ENCODE measurements around the gene HOXD10.

Gene HOXD10

DNA sequence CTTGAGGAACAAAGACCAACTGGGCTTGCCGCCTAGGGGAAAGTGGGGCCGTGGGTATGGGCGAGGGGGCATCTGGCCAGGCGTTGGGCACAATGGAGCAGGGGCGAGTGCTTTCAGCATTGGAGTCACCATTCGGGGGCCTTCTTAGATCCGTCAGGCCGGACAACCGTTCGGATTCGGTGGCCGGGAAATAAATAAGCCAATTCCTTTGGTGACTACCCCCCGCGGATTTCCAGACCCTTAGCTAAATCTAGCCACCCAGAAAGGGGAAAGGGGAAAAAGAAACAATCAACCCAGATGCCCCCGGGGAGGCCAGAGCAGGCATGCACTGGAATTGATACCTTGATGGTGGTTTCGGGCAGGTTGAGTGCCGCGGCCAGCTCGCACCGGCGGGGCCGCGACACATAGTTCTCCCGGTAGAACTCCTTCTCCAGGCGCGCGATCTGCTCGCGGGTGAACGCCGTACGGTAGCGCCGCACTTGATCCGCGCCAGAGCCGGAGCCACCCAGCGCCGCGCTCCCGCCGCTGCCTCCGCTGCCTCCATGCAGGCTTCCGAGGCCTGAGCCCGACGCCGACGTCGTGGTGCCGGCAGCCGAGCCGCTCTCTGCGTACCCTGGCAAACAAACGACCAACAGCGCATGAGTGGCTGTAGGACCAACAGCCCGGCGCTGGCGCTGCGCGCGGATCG is 34.6 kb upstream of the HOXD10 start:
- in situ Hi-C loops (cut with HindIII; ENCODE audit: low pct_ligation_motif_present, low pct_unique_long_range_greater_than_20kb, low sequenced_read_pairs): no loop called here
- no peak for DNase-seq

- in situ Hi-C loops (cut with HindIII; ENCODE audit: low pct_ligation_motif_present, low pct_unique_long_range_greater_than_20kb, low sequenced_read_pairs): no loop called here
- DNase-seq: no peak
Measured at GRCh38 chr2:176082525-176082823, 34.1 kb upstream of the HOXD10 start.

- no peak for DNase-seq
- in situ Hi-C loops (cut with HindIII; ENCODE audit: low pct_ligation_motif_present, low pct_unique_long_range_greater_than_20kb, low sequenced_read_pairs): no loop called here
Measured at GRCh38 chr2:176082824-176083751, 33.5 kb upstream of the HOXD10 start.

GRCh38 chr2:176083796-176084261 is 32.7 kb upstream of the HOXD10 start, which contains the start of gene EVX2:
Gene EVX2, minus strand, starts transcription at chr2:176083962. Its CDS starts 186 bp downstream, at chr2:176083776.
- DNase-seq: no peak
- in situ Hi-C loops (cut with HindIII; ENCODE audit: low pct_ligation_motif_present, low pct_unique_long_range_greater_than_20kb, low sequenced_read_pairs): no loop called here

DNA sequence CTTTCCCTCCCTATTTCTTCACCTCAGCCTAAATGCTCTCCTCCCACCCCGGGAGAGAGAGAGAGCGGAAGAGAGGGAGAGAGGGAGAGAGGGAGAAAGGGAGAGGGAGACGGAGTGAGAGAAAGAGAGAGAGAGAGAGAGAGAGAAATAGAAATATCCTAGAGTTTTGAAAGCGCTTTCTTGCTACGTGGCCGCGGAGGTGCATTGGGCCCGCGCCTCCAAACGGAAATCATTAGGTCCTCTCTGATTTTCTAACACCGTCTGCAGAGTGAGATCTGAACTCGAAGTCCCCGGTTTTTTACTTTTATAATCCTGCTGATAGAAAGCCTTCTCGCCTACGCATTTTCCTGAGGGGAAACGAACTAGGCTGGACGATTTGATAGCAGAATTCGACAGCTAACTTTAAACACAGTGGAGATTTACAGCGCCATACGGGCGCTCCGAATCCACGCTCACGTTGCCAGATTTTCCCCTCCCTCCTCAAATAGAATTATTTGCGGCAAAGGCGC is 31.9 kb upstream of the HOXD10 start:
- in situ Hi-C loops (cut with HindIII; ENCODE audit: low pct_ligation_motif_present, low pct_unique_long_range_greater_than_20kb, low sequenced_read_pairs): no loop called here
- no peak for DNase-seq

GRCh38 chr2:176085120-176085788 is 31.3 kb upstream of the HOXD10 start:
- in situ Hi-C loops (cut with HindIII; ENCODE audit: low pct_ligation_motif_present, low pct_unique_long_range_greater_than_20kb, low sequenced_read_pairs): no loop called here
- DNase-seq: no peak

- DNase-seq: peak; percentile 54
- in situ Hi-C loops (cut with HindIII; ENCODE audit: low pct_ligation_motif_present, low pct_unique_long_range_greater_than_20kb, low sequenced_read_pairs): no loop called here
Measured at GRCh38 chr2:176085861-176086771, 30.5 kb upstream of the HOXD10 start.

DNA sequence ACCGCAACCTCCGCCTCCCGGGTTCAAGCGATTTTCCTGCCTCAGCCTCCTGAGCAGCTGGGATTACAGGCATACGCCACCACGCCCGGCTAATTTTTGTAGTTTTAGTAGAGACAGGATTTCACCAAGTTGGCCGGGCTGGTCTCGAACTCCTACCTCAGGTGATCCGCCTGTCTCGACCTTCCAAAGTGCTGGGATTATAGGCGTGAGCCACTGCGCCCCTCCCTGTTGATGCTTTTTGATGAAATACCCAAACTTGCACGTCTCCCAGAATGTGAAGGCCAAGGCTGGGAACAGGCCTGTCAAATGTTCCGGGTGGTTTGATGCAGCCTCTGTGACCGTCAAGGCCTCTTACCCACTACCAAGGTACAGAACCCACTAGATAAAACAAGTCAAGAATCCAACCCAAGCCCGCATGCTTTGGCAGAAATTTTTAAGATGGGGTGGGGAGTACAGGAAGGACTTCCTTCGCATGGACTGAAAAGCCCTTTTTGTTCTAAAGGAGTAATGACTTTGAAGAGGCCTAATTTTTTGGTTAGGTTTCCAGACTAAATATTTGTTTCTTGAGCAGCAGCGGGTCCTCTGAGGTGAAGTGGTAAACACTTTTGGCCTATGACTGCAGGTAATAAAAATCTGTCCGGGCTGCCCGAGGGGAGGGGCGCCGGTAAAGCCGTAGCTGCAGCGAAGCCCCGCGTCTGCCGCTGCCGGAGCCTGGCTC is 29.1 kb upstream of the HOXD10 start:
- DNase-seq: no peak
- in situ Hi-C loops (cut with HindIII; ENCODE audit: low pct_ligation_motif_present, low pct_unique_long_range_greater_than_20kb, low sequenced_read_pairs): no loop called here

GRCh38 chr2:176088048-176088936 is 28.3 kb upstream of the HOXD10 start:
- DNase-seq: peak; percentile 67
- in situ Hi-C loops (cut with HindIII; ENCODE audit: low pct_ligation_motif_present, low pct_unique_long_range_greater_than_20kb, low sequenced_read_pairs): no loop called here

- no peak for DNase-seq
- in situ Hi-C loops (cut with HindIII; ENCODE audit: low pct_ligation_motif_present, low pct_unique_long_range_greater_than_20kb, low sequenced_read_pairs): no loop called here
Measured at GRCh38 chr2:176088937-176089842, 27.4 kb upstream of the HOXD10 start.

DNA sequence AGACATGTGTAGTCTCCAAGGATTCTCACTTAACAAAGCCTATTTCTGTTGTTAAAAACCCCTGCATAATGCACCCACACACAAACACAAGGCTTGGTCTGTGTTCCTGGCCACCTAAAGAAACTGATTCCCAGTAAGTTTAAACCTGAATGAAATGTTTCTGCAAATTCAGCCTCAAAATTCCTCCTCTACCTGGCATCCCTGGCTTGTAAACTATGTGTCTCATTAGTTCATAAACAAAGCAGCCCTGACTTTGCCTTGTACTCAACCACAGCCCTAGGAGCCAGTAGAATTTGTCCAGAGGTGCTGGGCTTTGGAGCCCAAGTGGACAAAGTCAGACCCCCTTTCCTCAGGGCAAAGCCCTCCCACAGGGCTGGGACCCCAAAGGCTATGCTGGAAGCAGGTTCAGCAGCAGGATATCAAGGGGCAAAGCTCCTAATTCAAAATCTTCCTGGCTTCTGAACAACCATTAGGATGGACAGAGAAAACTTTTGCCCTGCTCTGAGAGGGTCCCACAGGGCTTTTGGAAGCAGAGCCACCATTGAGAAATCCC is 26.7 kb upstream of the HOXD10 start:
- in situ Hi-C loops (cut with HindIII; ENCODE audit: low pct_ligation_motif_present, low pct_unique_long_range_greater_than_20kb, low sequenced_read_pairs): no loop called here
- DNase-seq: no peak

GRCh38 chr2:176090862-176091261 is 25.7 kb upstream of the HOXD10 start:
- no peak for DNase-seq
- in situ Hi-C loops (cut with HindIII; ENCODE audit: low pct_ligation_motif_present, low pct_unique_long_range_greater_than_20kb, low sequenced_read_pairs): no loop called here

DNA sequence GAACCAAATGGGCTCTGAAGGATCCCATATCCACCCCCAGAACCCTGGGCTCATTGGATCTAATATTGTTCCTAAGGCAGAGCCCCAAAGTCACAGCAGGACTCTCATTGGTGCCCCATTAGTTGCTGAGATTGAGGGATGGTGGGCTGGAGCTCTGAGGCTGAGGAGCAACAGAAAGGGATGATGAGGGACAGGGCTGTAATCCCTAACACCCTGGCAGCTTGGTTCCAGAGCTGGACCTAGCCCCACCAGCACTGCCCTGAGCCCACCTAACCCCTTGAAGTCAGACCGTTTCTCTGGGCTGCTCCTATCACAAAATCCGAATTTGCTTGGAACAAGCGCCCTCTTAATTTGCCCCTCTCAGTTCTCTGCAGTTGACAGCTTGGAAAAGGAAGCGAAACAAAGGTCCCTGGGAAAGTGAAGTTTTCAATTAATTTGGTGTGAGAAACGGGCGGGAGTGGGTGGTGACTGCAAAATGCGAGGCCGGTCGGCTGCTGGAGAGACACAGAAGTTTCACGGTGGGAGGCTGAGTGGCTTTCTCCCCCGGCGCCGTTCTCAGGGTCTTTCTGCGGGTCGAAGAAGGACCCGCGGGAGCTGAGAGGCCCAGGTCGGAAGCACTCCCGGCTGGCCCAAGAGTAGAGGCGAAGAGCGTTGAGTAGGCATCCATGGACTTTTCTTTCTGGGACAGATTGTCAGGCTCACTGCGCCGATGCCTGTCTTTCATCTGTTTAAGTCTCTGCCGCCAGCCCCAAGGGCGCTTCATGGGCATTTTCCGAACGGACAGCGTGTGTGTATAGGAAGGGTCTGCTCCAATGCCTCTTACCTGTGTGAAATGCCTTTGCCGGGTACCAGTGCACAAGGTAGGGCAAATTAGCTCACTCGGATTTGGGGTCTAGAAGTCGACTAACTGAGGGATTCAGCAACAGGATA is 25.0 kb upstream of the HOXD10 start:
- no peak for DNase-seq
- in situ Hi-C loops (cut with HindIII; ENCODE audit: low pct_ligation_motif_present, low pct_unique_long_range_greater_than_20kb, low sequenced_read_pairs): no loop called here

GRCh38 chr2:176092270-176093144 is 24.1 kb upstream of the HOXD10 start, which contains the start of gene HOXD13:
Gene HOXD13, plus strand, starts transcription at chr2:176092721. Its CDS starts 170 bp downstream, at chr2:176092891.
- no peak for DNase-seq
- in situ Hi-C loops (cut with HindIII; ENCODE audit: low pct_ligation_motif_present, low pct_unique_long_range_greater_than_20kb, low sequenced_read_pairs): no loop called here
